DND-41 (cell line): ENCODE data around the gene DNMBP.

Experiments
- CTCF ChIP-seq: IDR thresholded peaks from 2 replicates; pipeline ENCODE4 v1.5.1; 2012; ENCODE audit warnings: borderline replicate concordance, low read length, moderate library complexity, mild to moderate bottlenecking; ENCODE audit not compliant: poor library complexity, severe bottlenecking; ENCODE audit errors: extremely low read depth
- EZH2 ChIP-seq: IDR thresholded peaks from 3 replicates; pipeline ENCODE4 v1.6.1; 2012; ENCODE audit warnings: borderline replicate concordance, low read depth, mild to moderate bottlenecking, moderate library complexity, low read length, inconsistent platforms; ENCODE audit not compliant: severe bottlenecking

GRCh38 chr10:99914236-99914635 is 95.5 kb downstream of the DNMBP start:
- TF ChIP-seq CTCF: no peak
- TF ChIP-seq EZH2: no peak
